DMS153 treated with DMSO at 0.1 percent for 48 hours (cell line): ENCODE measurements around the gene BIRC3.
"Not testable (repeated sequence)": the region's sequence is repeated elsewhere in the genome, so short reads cannot be mapped to it uniquely, and the experiment has no call there.

Source experiments
- DNase-seq: peaks from one replicate; lab custom pipeline; 2025; ENCODE audit not compliant: unreplicated experiment; lab: John Stamatoyannopoulos, UW

BIRC3 gene

GRCh38 chr11:102367364-102367763 lies 50.1 kb downstream of the BIRC3 start:
- peak; percentile 3 for DNase-seq

- no peak for DNase-seq
These were observed 51.2 kb downstream of the BIRC3 start for GRCh38 chr11:102368472-102368871.

- DNase-seq = not testable (repeated sequence)
These were observed 57.5 kb downstream of the BIRC3 start for GRCh38 chr11:102374633-102375424.

GRCh38 chr11:102375720-102376399 lies 58.6 kb downstream of the BIRC3 start:
- DNase-seq = no peak

- DNase-seq = no peak
These were observed 60.6 kb downstream of the BIRC3 start for GRCh38 chr11:102377891-102378290.

- DNase-seq = no peak
These were observed 61.5 kb downstream of the BIRC3 start for GRCh38 chr11:102378818-102379217.

- no peak for DNase-seq
These were observed 65.1 kb downstream of the BIRC3 start for GRCh38 chr11:102382384-102382783.

GRCh38 chr11:102383839-102384238 lies 66.6 kb downstream of the BIRC3 start:
- DNase-seq = no peak

- no peak for DNase-seq
These were observed 67.3 kb downstream of the BIRC3 start for GRCh38 chr11:102384419-102385079.

- DNase-seq = no peak
These were observed 68.1 kb downstream of the BIRC3 start for GRCh38 chr11:102385085-102386007.

GRCh38 chr11:102386136-102386734 lies 69.0 kb downstream of the BIRC3 start:
- DNase-seq = no peak

- no peak for DNase-seq
These were observed 69.9 kb downstream of the BIRC3 start for GRCh38 chr11:102387043-102387781.
